ENCODE measurements around the gene ESRRA. TPM values are rescaled to one million over a fixed set of nuclear protein-coding genes. Genes with fewer than 3 reads are reported as not detected.

ESRRA gene
- total and polyA plus RNA-seq, 9 of the 15 experiments (the other 6 are each of a cell fraction or from before 2014, with no cell fraction given): 0.27 to 89.7 (median 23.7) TPM

DNA sequence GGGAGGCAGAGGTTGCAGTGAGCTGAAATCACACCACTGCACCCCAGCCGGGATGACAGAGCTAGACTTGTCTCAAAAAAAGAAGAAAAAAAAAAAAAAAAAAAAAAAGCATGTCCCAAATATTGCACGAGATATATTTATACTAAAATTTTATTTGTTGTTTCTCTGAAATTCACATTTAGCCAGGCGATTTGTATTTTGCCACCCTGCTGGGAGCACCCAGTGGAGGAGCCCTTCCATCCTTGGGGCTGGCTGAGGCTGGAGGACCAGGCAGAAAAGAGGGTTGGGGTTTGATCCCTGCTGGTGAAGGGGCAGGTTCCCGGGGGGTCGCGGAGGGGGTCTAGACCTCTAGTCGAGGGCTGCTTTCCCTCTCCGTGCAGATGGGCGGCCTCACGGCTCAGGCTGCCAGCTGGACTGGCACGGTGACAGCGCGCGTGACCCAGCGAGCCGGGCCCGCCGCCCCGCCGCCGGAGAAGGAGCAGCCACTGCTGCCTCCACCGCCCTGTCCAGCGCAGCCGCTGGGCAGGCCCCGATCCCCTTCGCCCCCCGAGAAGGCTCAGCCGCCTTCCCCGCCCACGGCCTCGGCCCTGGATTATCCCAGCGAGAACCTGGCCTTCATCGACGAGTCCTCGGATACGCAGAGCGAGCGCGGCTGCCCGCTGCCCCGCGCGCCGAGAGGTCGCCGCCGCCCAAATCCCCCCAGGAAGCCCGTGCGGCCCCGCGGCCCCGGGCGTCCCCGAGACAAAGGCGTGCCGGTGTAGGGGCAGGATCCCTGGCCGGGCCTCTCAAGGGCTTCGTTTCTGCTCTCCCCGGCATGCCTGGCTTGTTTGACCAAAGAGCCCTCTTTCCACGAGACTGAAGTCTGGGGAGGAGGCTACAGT is 6.1 kb upstream of the ESRRA start (continued):
- TF ChIP-seq FOXA1 (IDR thresholded peaks at IDR 0.05; ENCODE audit: borderline replicate concordance) (no peak), NFXL1 (CRISPR knock-in tag; IDR thresholded peaks at IDR 0.05) (no peak), BRD9 (IDR thresholded peaks at IDR 0.05; ENCODE audit: low read depth, partially characterized antibody) (no peak), IFI16 (CRISPR knock-in tag; IDR thresholded peaks at IDR 0.05) (no peak), KDM1A (IDR thresholded peaks at IDR 0.05) (no peak), TBL1XR1 (IDR thresholded peaks at IDR 0.05; ENCODE audit: low read length in 2 of 2) (no peak), ZNF668 (CRISPR knock-in tag; IDR thresholded peaks at IDR 0.05) (no peak), TAF7 (tag; IDR thresholded peaks at IDR 0.05) (no peak), CREBBP (IDR thresholded peaks at IDR 0.05; ENCODE audit: low read depth, low read length) (no peak), PHB (CRISPR knock-in tag; IDR thresholded peaks at IDR 0.05) (no peak), RBFOX2 (IDR thresholded peaks at IDR 0.05; ENCODE audit: low read depth, low read length) (no peak), DNMT1 (IDR thresholded peaks at IDR 0.05) (no peak), MEF2A (IDR thresholded peaks at IDR 0.05; ENCODE audit: control insufficient read depth, low read depth, low read length) (no peak), BRF2 (IDR thresholded peaks at IDR 0.05; ENCODE audit: borderline replicate concordance, insufficient read depth, insufficient read length) (no peak), EWSR1 (IDR thresholded peaks at IDR 0.05; ENCODE audit: borderline replicate concordance, low read depth, partially characterized antibody) (no peak), ZNF696 (CRISPR knock-in tag; conservative IDR thresholded peaks at IDR 0.05) (no peak)
- TF ChIP-seq, protein P1, sequence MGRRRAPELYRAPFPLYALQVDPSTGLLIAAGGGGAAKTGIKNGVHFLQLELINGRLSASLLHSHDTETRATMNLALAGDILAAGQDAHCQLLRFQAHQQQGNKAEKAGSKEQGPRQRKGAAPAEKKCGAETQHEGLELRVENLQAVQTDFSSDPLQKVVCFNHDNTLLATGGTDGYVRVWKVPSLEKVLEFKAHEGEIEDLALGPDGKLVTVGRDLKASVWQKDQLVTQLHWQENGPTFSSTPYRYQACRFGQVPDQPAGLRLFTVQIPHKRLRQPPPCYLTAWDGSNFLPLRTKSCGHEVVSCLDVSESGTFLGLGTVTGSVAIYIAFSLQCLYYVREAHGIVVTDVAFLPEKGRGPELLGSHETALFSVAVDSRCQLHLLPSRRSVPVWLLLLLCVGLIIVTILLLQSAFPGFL (CRISPR knock-in tag; IDR thresholded peaks at IDR 0.05): no peak
